ENCODE data around the gene TRPT1.

The TRPT1 gene

DNA sequence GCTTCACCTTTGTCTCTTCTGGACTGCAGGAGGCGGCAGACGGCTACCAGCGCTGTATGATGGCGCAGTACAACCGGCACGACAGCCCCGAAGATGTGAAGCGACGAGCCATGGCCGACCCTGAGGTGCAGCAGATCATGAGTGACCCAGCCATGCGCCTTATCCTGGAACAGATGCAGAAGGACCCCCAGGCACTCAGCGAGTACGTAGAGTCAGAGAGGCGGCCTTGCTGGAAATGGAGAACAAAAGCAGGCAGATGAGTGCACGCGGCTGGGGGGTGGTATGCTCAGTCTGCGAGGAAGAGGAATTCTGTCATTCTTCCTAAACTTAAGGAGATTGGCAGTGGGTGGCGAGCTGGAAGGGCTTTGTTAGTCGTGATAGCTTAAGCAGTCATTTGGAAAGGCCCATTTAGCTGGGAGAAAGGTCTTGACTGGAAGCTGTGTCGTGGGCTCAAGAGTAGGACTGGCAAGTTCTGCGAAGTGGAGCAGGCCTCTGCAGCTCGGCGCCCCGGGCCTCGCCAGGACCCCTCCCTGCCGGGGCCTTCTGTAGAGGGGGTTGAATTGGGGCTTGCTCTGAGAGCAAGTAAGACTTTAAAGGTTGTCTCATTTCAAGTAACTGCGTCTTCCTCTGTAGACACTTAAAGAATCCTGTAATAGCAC, 22.4 kb downstream of the TRPT1 start:
- no peak overlapping the region for H3K9ac ChIP-seq (ENCODE audit: low read length)
- H3K4me2 ChIP-seq (ENCODE audit: low read length) = no peak overlapping the region
- no peak for TF ChIP-seq EZH2 (IDR thresholded peaks at IDR 0.05; ENCODE audit: borderline replicate concordance, low read length)
- TF ChIP-seq, protein P1, sequence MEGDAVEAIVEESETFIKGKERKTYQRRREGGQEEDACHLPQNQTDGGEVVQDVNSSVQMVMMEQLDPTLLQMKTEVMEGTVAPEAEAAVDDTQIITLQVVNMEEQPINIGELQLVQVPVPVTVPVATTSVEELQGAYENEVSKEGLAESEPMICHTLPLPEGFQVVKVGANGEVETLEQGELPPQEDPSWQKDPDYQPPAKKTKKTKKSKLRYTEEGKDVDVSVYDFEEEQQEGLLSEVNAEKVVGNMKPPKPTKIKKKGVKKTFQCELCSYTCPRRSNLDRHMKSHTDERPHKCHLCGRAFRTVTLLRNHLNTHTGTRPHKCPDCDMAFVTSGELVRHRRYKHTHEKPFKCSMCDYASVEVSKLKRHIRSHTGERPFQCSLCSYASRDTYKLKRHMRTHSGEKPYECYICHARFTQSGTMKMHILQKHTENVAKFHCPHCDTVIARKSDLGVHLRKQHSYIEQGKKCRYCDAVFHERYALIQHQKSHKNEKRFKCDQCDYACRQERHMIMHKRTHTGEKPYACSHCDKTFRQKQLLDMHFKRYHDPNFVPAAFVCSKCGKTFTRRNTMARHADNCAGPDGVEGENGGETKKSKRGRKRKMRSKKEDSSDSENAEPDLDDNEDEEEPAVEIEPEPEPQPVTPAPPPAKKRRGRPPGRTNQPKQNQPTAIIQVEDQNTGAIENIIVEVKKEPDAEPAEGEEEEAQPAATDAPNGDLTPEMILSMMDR (IDR thresholded peaks at IDR 0.05; ENCODE audit: low read length) = no peak
- no peak overlapping the region for H2AFZ ChIP-seq (ENCODE audit: low read length)
- no peak overlapping the region for H3K27ac ChIP-seq (ENCODE audit: low read depth, low read length, poor library complexity, severe bottlenecking)
- no peaks in the 10 kb centered on the region for H3F3A ChIP-seq (ENCODE audit: insufficient read depth, low read length)
- peaks cover 34% of the 10 kb centered on the region for H3K4me1 ChIP-seq (ENCODE audit: insufficient read depth, low read length, severe bottlenecking)
- H3K9me3 ChIP-seq (ENCODE audit: low read length) = no peaks in the 10 kb centered on the region
- no peaks in the 10 kb centered on the region for H3K79me2 ChIP-seq (ENCODE audit: insufficient read depth, low read length)
- H3K36me3 ChIP-seq (ENCODE audit: insufficient read depth, low read length) = peaks cover 76% of the 10 kb centered on the region
- no peaks in the 10 kb centered on the region for H3K9me2 ChIP-seq (ENCODE audit: low read depth, low read length)
- no peak overlapping the region for H3K4me3 ChIP-seq (ENCODE audit: low read depth, low read length, poor library complexity, severe bottlenecking)
- H3K27me3 ChIP-seq (ENCODE audit: insufficient read depth, low read length) = no peaks in the 10 kb centered on the region
- H4K20me1 ChIP-seq (ENCODE audit: insufficient read depth, low read length) = no peaks in the 10 kb centered on the region

DNA sequence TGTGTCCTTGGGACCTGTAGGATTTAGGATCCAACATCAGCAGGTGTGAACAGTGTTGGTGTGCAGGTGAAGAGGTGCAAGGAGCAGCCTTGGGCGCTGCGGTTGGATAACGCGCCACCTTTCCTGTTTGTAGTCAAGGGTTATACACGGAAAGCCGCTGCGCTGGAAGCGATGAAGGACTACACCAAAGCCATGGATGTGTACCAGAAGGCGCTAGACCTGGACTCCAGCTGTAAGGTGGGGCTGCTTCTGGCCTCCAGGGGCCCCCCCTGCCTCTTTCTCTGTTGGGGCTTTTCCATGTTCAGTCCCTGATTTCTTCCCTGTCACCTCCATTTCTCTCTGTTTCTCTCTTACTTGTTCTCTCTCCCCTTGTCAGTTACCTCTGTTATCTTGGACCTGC, 23.0 kb downstream of the TRPT1 start:
- Histone ChIP-seq H3K4me2 (ENCODE audit: low read length) (no peak overlapping the region), H3K9ac (ENCODE audit: low read length) (no peak overlapping the region), H3K4me1 (ENCODE audit: insufficient read depth, low read length, severe bottlenecking) (peaks cover 28% of the 10 kb centered on the region), H3F3A (ENCODE audit: insufficient read depth, low read length) (no peaks in the 10 kb centered on the region), H2AFZ (ENCODE audit: low read length) (no peak overlapping the region), H3K36me3 (ENCODE audit: insufficient read depth, low read length) (peaks cover 78% of the 10 kb centered on the region), H3K9me3 (ENCODE audit: low read length) (no peaks in the 10 kb centered on the region), H4K20me1 (ENCODE audit: insufficient read depth, low read length) (no peaks in the 10 kb centered on the region), H3K27ac (ENCODE audit: low read depth, low read length, poor library complexity, severe bottlenecking) (no peak overlapping the region), H3K27me3 (ENCODE audit: insufficient read depth, low read length) (no peaks in the 10 kb centered on the region), H3K4me3 (ENCODE audit: low read depth, low read length, poor library complexity, severe bottlenecking) (no peak overlapping the region), H3K9me2 (ENCODE audit: low read depth, low read length) (no peaks in the 10 kb centered on the region), H3K79me2 (ENCODE audit: insufficient read depth, low read length) (no peaks in the 10 kb centered on the region)
- TF ChIP-seq, protein P1 (IDR thresholded peaks at IDR 0.05; ENCODE audit: low read length) = no peak
- TF ChIP-seq EZH2 (IDR thresholded peaks at IDR 0.05; ENCODE audit: borderline replicate concordance, low read length) = no peak

DNA sequence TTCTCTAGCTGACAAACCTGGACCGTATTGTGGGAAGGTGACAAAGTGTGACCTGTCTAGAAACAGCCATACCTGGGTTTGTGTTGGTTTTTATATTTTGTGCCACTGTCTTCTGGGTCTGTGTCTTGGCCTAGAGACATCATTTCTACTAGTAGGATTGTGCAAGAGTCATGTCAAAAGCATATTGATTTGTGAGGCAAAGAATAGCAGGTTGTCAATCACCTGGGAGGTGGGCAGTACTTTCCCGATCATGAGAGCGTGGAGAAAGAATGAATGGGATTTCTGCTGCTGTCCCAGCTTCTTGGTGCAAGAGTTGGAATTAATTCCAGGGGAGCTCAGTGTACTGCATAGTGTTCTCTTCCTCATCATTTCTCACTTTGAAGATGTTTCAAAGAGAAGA, 24.4 kb downstream of the TRPT1 start:
- H3K4me2 ChIP-seq (ENCODE audit: low read length) = no peak overlapping the region
- peaks cover 81% of the 10 kb centered on the region for H3K36me3 ChIP-seq (ENCODE audit: insufficient read depth, low read length)
- H4K20me1 ChIP-seq (ENCODE audit: insufficient read depth, low read length) = no peaks in the 10 kb centered on the region
- no peaks in the 10 kb centered on the region for H3K9me3 ChIP-seq (ENCODE audit: low read length)
- H3F3A ChIP-seq (ENCODE audit: insufficient read depth, low read length) = no peaks in the 10 kb centered on the region; the same call in 1 of the 2 replicates
- no peak overlapping the region for H3K9ac ChIP-seq (ENCODE audit: low read length)
- no peak overlapping the region for H2AFZ ChIP-seq (ENCODE audit: low read length)
- H3K79me2 ChIP-seq (ENCODE audit: insufficient read depth, low read length) = no peaks in the 10 kb centered on the region
- H3K9me2 ChIP-seq (ENCODE audit: low read depth, low read length) = no peaks in the 10 kb centered on the region
- peaks cover 14% of the 10 kb centered on the region for H3K4me1 ChIP-seq (ENCODE audit: insufficient read depth, low read length, severe bottlenecking)
- H3K27me3 ChIP-seq (ENCODE audit: insufficient read depth, low read length) = no peaks in the 10 kb centered on the region
- no peak for TF ChIP-seq EZH2 (IDR thresholded peaks at IDR 0.05; ENCODE audit: borderline replicate concordance, low read length)
- TF ChIP-seq, protein P1 (IDR thresholded peaks at IDR 0.05; ENCODE audit: low read length) = no peak
- H3K4me3 ChIP-seq (ENCODE audit: low read depth, low read length, poor library complexity, severe bottlenecking) = no peak overlapping the region
- no peak overlapping the region for H3K27ac ChIP-seq (ENCODE audit: low read depth, low read length, poor library complexity, severe bottlenecking)
